ENCODE measurements around the gene PUSL1. TPM values are rescaled to one million over a fixed set of nuclear protein-coding genes. Genes with fewer than 3 reads are reported as not detected.
A peak's percentile ranks its signal among the peaks of the same experiment; 100 is the strongest.

The PUSL1 gene
- total RNA-seq, 1 donor: 12.6 TPM

DNA sequence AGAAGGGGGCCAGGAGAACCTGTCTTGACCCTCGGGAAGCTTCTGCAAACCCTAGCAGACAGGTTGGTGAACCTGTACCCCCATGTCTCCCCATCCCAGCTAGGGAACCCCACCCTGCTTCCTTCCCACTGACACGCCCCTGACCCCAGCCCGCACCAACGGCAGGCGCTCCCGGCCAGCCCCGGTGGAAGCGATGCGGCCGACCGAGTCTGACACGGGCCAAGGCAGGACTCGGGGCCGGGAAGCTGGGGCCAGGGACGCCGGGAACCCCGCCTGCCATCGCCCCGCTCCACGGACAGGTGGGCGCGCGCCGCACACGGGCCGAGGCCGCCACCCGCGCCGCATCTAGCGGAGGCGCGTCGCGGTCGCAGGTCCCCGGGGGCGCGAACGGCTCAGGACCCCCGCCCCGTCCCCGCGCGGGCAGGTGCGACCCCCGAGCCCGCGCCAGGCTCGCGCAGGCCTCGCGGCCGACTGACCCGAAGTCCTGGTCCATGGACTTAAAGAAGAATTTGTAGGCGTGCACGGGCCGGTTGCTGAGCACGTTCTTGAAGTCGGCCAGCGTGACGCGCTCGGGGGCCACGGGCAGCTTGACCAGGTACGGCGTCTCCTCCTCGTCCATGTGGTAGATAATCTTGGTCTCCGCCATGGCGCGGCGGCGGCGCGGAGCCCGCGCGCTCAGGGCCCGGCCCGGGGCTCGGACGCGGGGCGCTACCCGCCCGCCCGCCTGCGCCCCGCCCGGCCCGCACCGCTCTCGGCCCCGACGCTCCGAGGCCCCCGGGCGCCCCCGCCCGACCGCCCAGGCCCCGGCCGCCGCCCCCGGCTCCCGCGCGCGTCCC is 40.2 kb downstream of the PUSL1 start:
- peaks cover 12% of the 10 kb centered on the region for H3K27me3 ChIP-seq (ENCODE audit: insufficient read depth, low read length)
- peak overlapping the region; percentile 48 for H3K4me3 ChIP-seq (ENCODE audit: low read length)
- H3K9me3 ChIP-seq (ENCODE audit: low read depth, low read length): no peaks in the 10 kb centered on the region
- H3K4me1 ChIP-seq (ENCODE audit: insufficient read depth, low read length): peaks cover 20% of the 10 kb centered on the region

DNA sequence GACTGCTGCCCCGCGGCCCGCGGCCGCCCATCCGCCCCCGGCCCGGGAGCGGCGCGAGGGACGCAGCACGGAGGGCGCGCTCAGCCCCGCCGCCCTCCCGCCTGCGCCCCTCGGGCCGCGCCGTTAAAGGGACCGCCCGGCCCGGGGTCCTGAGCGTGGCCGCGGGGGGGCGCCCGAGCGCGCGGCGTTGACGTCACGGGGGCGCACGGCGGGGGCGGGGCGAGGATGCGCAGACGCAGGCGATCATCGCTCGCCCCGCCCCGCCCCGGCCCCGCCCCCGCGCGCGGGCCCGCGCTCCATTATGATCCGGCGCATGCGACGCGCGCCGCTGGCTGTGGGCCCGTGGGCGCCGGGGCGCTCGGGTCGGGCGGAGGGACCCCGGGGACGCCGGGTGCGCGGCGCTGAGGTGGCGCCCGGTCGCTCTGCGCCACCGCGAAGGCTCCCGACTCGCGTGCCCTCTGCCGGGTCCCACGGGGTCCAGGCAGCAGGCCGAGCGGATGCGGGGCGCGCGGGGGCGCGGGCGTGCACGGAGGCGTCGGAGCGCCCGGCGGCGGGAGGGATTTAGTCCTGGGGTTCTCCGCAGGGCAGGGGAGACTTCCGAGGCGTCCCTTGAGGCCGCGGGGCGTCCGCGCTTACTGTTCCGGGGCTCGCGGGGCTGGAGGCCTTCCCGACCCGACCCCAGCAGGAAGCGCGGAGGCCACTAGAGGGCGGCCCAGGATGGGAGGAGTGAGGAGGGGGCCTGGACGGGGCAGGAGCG is 41.0 kb downstream of the PUSL1 start, which contains the start of gene DVL1:
Gene DVL1, minus strand, starts transcription at position 163 of the 757 bp plus-strand sequence. CDS start 353 bp downstream, outside the sequence.
- Histone ChIP-seq H3K4me3 (ENCODE audit: low read length) (peak within 1 kb of the TSS; percentile 64), H3K4me1 (ENCODE audit: insufficient read depth, low read length) (peaks cover 27% of the 10 kb centered on the region), H3K9me3 (ENCODE audit: low read depth, low read length) (no peaks in the 10 kb centered on the region), H3K27me3 (ENCODE audit: insufficient read depth, low read length) (peaks cover 17% of the 10 kb centered on the region)

DNA sequence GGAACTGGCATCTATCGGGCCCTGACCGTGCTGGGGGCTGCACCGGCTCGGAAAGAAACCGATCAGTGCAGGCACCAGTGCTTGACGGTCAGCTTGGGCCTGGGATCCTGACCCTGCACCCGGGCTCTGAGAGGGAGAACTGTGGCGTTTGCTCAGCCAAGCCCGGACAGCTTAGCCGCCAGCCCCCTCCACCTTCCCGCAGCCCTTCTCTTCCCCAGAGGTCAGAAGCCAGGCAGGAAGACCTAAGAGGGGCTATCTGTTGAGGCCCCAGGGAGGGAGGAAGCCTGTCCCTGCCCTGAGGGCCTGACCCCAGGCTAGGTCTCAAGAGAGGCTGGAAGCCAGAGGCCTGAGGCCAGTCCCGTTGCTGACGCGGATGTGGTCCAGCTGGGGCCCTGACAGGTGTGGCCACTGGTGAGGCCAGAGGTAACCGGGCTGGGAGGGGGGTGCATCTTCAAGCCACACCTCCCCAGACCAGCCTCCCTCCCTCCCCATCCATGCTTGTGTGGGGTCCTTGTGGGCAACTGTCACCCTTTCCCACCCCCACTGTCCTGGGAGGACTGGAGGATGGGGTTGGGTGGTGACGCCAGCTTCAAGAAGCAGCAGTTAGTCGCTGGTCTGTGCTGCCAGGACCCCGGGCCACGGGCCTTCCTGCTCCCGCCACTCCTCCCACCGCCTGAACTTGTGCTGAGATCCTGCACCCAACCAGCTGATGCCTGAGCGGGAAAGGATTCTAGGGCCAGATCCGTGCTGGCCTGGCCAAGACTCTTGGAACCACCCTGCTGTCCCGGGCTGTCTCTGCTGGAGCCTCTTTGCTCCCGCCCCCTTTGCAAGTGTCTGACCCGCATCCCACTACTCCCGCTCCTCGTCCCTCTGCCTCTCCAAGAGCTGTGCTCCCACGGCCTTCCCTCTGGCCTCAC is 43.4 kb downstream of the PUSL1 start:
- Histone ChIP-seq H3K4me1 (ENCODE audit: insufficient read depth, low read length) (peaks cover 30% of the 10 kb centered on the region), H3K27me3 (ENCODE audit: insufficient read depth, low read length) (peaks cover 20% of the 10 kb centered on the region), H3K9me3 (ENCODE audit: low read depth, low read length) (no peaks in the 10 kb centered on the region), H3K4me3 (ENCODE audit: low read length) (no peak overlapping the region)

DNA sequence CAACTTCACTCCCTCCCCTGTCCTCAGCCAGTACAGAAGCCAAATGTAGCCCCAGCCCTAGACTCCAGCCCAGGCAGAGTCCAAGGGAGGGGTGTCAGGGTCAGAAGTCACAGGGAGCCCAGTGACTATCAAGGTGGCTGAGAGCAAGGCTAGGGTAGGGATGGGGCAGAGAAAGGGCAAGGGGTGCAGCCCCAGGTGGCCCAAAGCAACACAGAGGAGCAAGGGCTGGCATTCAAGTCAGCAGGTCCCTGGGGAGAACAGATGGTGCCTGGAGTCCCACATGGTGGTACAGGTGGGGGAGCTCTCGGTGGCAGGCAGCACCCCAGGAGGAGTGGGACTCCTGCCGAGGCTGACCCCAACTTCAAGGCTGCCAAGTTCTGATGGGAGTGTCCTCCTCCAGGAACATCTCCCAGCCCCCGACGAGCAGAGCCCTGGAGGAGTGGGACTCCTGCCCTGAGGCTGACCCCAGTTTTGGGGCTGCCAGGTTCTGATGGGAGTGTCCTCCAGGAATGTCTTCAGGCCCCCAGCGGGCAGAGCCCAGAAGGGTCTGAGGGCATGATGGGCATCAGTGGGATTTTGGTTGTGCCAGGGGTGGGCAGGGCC is 44.5 kb downstream of the PUSL1 start:
- Histone ChIP-seq H3K27me3 (ENCODE audit: insufficient read depth, low read length) (peaks cover 20% of the 10 kb centered on the region), H3K9me3 (ENCODE audit: low read depth, low read length) (no peaks in the 10 kb centered on the region), H3K4me3 (ENCODE audit: low read length) (no peak overlapping the region), H3K4me1 (ENCODE audit: insufficient read depth, low read length) (peaks cover 23% of the 10 kb centered on the region)

DNA sequence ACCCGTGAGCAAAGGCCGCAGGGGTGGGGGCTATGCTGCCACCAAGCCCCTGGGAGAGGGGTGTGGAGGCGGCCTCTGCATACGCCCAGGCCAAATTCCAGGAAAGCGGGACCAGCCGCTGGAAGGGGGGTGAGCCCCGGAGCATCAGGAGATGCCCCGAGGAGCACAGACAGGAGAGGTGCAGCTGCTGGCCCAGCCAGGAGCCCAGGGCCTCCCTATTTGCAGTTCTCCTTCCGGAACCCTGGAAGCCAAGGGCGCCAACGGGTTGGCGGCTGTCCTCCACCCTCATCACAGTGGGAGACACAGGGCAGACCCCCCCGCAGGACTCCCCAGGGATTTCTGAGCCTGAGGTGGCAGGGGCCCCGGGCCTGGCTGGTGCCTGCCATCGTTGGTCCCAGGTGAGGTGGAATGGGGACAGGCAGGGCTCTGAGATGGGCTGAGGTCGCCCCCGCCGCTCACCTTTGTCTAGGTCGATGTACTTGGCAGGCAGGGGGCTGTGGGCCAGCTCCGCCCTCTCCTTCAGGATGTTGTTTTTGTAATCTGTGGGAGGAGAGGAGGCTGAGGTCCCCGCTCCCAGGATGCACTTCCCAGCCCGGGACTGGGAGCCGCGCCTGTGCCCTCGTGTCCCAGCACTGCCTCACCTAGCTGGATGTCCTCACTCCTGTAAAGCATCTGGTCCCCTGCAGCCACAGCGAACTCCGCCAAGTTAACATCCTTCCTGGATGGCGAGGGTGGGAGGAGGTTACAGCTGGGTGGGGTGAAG is 45.2 kb downstream of the PUSL1 start:
- Histone ChIP-seq H3K4me3 (ENCODE audit: low read length) (no peak overlapping the region), H3K9me3 (ENCODE audit: low read depth, low read length) (no peaks in the 10 kb centered on the region), H3K27me3 (ENCODE audit: insufficient read depth, low read length) (peaks cover 20% of the 10 kb centered on the region), H3K4me1 (ENCODE audit: insufficient read depth, low read length) (peaks cover 23% of the 10 kb centered on the region)

DNA sequence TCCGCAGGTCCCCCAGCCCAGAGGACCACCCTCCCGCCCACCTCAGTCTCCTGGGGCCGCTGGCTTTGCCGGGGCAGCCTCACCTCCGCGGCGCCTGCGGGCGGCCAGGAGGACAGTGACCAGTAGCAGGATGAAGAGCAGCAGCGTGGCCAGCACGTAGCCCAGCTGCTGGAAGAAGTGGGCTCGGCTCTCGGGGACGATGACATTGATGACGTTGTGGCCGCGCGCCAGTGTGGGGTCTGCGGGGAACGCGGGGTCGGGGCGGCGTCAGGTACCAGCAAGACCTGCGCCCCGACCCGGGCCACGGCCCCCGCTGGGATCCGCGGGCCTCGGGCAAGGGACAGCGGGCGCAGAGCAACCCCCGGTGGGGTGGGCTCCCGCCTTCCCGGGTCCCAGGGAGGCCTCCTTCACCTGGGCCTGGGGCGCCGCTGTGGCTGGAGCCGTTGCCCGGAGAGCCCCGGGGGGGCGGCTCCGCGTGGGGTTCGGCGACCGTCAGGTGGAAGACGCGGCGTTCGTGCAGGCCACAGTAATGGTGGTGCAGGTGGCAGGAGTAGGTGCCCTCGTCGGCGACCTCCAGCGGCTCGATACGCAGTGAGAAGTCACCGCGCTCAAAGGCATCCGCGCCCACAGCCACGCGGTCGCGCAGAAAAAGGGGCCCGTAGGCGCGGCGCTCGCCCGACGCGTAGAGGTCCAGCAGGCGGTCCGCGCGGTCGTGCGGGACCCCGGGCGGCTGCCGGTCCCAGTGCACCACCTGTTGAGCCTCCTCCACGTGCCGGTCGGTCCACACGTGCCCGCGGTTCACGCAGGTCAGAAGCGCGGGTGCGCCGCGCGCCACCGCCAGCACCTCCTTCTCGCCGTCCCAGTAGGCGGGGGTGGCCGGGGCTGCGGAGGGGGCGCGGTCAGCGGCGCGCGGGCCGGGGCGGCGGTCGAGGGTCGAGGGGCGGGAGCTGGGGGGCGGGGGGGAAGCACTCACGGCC is 46.2 kb downstream of the PUSL1 start:
- Histone ChIP-seq H3K27me3 (ENCODE audit: insufficient read depth, low read length) (peaks cover 20% of the 10 kb centered on the region), H3K4me3 (ENCODE audit: low read length) (no peak overlapping the region), H3K9me3 (ENCODE audit: low read depth, low read length) (no peaks in the 10 kb centered on the region), H3K4me1 (ENCODE audit: insufficient read depth, low read length) (peaks cover 27% of the 10 kb centered on the region)

DNA sequence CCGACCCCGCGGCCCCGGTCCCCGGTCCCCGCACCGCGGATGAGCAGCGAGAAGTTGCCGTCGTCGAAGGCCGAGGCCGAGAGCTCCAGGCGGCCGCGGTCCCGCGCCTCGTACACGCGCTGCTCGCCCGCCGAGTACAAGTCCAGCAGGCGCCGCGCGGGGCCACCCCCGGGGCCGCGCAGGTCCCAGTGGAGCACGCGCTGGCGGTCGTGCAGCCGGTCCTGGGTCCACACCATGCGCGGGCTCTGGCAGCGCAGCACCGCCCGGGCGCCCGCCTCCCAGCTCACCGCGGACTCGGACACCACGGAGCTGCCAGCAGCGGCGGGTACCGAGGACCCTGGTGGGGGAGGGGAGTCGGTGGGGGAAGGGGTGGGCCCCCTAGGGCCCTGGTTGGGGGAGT is 47.0 kb downstream of the PUSL1 start:
- Histone ChIP-seq H3K27me3 (ENCODE audit: insufficient read depth, low read length) (peaks cover 20% of the 10 kb centered on the region), H3K9me3 (ENCODE audit: low read depth, low read length) (no peaks in the 10 kb centered on the region), H3K4me3 (ENCODE audit: low read length) (no peak overlapping the region), H3K4me1 (ENCODE audit: insufficient read depth, low read length) (peaks cover 27% of the 10 kb centered on the region)

DNA sequence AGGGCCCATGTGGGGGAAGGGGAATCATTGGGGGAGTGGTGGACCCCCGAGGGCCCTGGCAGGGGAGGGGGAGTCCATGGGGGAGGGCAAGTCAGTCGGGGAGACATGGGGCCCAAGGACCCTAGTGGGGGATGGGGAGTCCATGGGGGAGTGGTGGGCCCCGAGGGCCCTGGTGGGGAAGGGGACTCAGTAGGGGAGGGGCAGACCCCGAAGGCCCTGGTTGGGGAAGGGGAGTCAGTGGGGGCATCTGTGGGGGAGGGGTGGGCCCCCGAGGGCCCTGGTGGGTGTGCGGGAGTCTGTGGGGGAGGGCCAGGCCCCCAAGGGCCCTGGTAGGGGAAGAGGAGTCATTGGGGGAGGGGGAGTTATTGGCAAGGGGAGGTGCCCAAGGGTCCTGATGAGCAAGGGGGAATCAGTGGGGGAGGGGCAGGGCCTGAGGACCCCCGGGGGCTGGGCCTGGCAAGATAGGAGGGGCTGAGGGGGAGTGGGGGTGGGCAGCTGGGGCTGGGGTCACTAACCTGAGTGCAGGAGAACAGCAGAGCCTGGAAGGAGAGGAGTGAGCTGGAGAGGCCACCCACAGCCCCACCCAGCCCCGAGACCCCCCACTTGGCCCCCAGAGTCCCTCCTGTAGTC is 47.9 kb downstream of the PUSL1 start:
- H3K4me3 ChIP-seq (ENCODE audit: low read length): no peak overlapping the region
- no peaks in the 10 kb centered on the region for H3K9me3 ChIP-seq (ENCODE audit: low read depth, low read length)
- H3K27me3 ChIP-seq (ENCODE audit: insufficient read depth, low read length): peaks cover 20% of the 10 kb centered on the region
- H3K4me1 ChIP-seq (ENCODE audit: insufficient read depth, low read length): peaks cover 27% of the 10 kb centered on the region

DNA sequence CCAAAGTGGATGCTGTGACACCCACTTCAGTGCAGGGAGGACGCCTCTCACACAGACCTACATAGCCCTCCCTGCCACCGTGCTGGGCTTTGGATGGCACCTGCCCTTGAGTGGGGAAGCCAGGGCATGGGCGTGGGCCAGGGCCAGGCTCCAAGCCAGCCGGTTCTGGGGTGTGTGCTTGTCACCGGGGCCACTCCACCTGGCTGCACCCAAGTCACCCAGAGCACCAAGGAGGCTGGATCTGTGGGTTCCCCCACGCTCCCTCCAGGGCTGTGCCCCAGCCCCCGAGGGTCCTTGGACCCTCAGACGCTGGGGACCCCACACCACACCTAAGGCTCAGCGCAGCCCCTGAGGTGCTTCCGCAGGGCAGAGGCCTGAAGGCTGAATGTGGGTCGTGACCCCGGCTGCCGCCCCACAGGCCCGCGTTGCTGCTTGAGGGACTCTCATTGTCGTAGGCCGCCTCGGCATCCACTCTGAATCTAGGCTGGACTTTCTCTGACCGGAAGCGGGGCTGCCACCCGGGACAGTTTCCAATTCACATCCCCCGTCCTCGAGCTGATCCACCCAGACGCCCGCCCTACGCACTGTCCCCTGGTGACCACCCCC is 48.5 kb downstream of the PUSL1 start:
- H3K4me1 ChIP-seq (ENCODE audit: insufficient read depth, low read length): peaks cover 27% of the 10 kb centered on the region
- H3K4me3 ChIP-seq (ENCODE audit: low read length): no peak overlapping the region
- no peaks in the 10 kb centered on the region for H3K9me3 ChIP-seq (ENCODE audit: low read depth, low read length)
- H3K27me3 ChIP-seq (ENCODE audit: insufficient read depth, low read length): peaks cover 20% of the 10 kb centered on the region

DNA sequence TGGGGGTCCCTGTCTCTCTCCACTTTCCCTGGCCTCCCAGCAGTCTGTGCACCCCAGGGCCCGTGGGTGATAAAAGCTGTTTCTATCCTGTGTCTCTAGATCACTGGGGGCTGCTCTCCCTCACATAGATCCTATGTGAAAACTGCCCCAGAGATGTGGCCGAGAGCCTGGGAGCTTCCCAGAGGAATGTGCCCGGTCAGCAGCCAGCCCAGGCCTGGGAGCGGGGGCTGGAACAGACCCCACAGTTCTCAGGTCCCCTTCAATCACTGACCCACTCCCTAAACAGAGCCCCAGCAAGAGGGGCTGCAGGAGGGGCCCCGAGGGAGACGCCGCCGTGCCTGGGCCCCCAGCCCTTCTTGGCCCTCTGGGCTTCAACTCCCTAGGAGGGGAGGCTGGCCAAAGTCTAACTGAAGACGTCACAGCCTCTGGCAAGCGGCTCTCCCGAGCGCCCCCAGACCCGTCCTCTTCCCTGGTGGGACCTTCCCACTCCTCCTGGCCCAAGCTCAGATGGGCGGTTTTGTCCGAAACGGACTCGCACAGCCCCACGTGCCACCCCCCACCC is 49.6 kb downstream of the PUSL1 start:
- Histone ChIP-seq H3K9me3 (ENCODE audit: low read depth, low read length) (no peaks in the 10 kb centered on the region), H3K4me1 (ENCODE audit: insufficient read depth, low read length) (peaks cover 27% of the 10 kb centered on the region), H3K4me3 (ENCODE audit: low read length) (no peak overlapping the region), H3K27me3 (ENCODE audit: insufficient read depth, low read length) (peaks cover 14% of the 10 kb centered on the region)

DNA sequence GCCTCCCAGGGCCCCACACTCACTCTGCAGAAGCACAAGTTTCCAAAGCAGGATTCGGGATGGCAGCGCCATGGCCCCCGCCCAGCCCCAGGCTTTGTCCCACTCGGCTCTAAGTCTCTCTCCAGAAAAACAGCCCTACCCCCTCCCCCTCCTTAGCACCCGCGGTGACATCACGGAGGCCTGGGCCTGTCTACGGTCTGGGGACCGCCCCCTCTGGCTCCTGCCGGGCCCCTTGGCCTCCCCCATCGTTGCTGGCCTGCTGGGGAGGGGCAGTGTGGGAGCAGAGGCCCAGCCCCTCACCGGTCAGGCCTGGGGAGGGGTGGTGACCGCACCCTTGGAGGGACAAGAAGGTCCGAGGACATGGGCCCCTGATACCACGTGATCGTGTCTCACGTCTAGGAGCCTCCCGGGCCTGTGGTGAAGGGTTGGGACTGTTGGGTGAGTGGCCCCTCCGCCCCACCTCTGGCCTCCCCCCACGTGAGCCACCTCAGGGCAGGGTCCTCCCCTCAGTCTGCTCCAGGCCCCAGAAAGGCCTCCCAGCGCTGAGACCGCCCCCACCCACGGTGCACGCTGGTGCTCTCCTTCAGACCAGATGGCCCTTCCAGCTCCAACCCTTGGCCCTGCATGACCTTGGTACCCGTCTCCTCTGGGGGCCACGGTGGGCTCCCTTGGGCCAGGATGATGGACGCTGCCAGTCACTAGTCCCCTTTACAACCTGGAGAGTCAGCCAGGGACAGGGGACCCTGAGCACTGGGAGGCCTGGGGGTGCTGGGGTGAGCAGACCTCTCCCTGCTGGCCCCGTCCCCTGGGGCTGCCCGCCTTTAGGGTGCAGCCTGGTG is 50.3 kb downstream of the PUSL1 start, which contains the start of gene MXRA8:
Gene MXRA8, minus strand, starts transcription at position 123 of the 839 bp plus-strand sequence. Its CDS starts 51 bp downstream, at position 72.
- Histone ChIP-seq H3K4me3 (ENCODE audit: low read length) (no peak within 1 kb of the TSS), H3K27me3 (ENCODE audit: insufficient read depth, low read length) (peaks cover 8% of the 10 kb centered on the region), H3K4me1 (ENCODE audit: insufficient read depth, low read length) (peaks cover 23% of the 10 kb centered on the region), H3K9me3 (ENCODE audit: low read depth, low read length) (no peaks in the 10 kb centered on the region)
